ENCODE measurements around the gene DMRTB1. TPM values are rescaled to one million over a fixed set of nuclear protein-coding genes. Genes with fewer than 3 reads are reported as not detected.

DMRTB1 gene
- not detected in 2 replicates for total RNA-seq
- not detected in 2 replicates for polyA plus RNA-seq
- not detected in 2 replicates for polyA plus RNA-seq (2012)
- polyA minus RNA-seq (ENCODE audit: low replicate concordance) = not detected in 2 replicates

- no peak for DNase-seq (ENCODE audit: low read depth in 2 of 2)
- Histone ChIP-seq H3K27ac (ENCODE audit: insufficient read depth, low read length) (no peak within 1 kb of the TSS), H3K9me3 (ENCODE audit: control insufficient read depth, insufficient read depth, low read depth, low read length) (no peaks in the 10 kb centered on the region), H3K4me2 (ENCODE audit: extremely low read depth, insufficient read depth, low read length) (no peak within 1 kb of the TSS), H3K4me3 (replicated peaks in 1 of 4; ENCODE audit: control extremely low read depth in 1 of 4, insufficient read depth in 1 of 4, low read depth in 3 of 4, low read length in 4 of 4) (no peak within 1 kb of the TSS), H3K36me3 (ENCODE audit: control insufficient read depth, insufficient read depth, low read length) (no peaks in the 10 kb centered on the region), H4K20me1 (ENCODE audit: control insufficient read depth, extremely low read depth, insufficient read depth, low read length) (no peaks in the 10 kb centered on the region), H3K4me1 (ENCODE audit: control insufficient read depth, extremely low read depth, insufficient read depth, low read length) (no peaks in the 10 kb centered on the region), H2AFZ (ENCODE audit: low read length) (no peak within 1 kb of the TSS), H3K9ac (ENCODE audit: insufficient read depth, low read length) (no peak within 1 kb of the TSS), H3K79me2 (ENCODE audit: control insufficient read depth, insufficient read depth, low read length) (no peaks in the 10 kb centered on the region), H3K27me3 (ENCODE audit: control insufficient read depth, insufficient read depth, low read length) (peaks cover 9% of the 10 kb centered on the region)
- no peak for TF ChIP-seq CTCF (conservative IDR thresholded peaks at IDR 0.05 in 1 of 2, IDR thresholded peaks at IDR 0.05 in 1 of 2; ENCODE audit: low read depth in 1 of 2, low read length in 2 of 2)
- TF ChIP-seq EZH2 (IDR thresholded peaks at IDR 0.05; ENCODE audit: low read length, missing control alignments) = no peak
Measured at GRCh38 chr1:53459321-53460175, at the start of gene DMRTB1. Gene DMRTB1, plus strand, starts transcription at chr1:53459399. Its CDS starts 55 bp downstream, at chr1:53459454.

- no peak overlapping the region for H3K4me2 ChIP-seq (ENCODE audit: extremely low read depth, insufficient read depth, low read length)
- peaks cover 6% of the 10 kb centered on the region for H3K4me1 ChIP-seq (ENCODE audit: control insufficient read depth, extremely low read depth, insufficient read depth, low read length)
- TF ChIP-seq CTCF (conservative IDR thresholded peaks at IDR 0.05 in 1 of 2, IDR thresholded peaks at IDR 0.05 in 1 of 2; ENCODE audit: low read depth in 1 of 2, low read length in 2 of 2) = no peak
- TF ChIP-seq EZH2 (IDR thresholded peaks at IDR 0.05; ENCODE audit: low read length, missing control alignments) = peak; percentile 18
- H2AFZ ChIP-seq (ENCODE audit: low read length) = no peak overlapping the region
- no peak for DNase-seq (ENCODE audit: low read depth in 2 of 2)
- H3K4me3 ChIP-seq (replicated peaks in 1 of 4; ENCODE audit: control extremely low read depth in 1 of 4, insufficient read depth in 1 of 4, low read depth in 3 of 4, low read length in 4 of 4) = no peak overlapping the region
- H3K27me3 ChIP-seq (ENCODE audit: control insufficient read depth, insufficient read depth, low read length) = peaks cover 20% of the 10 kb centered on the region
- no peaks in the 10 kb centered on the region for H3K36me3 ChIP-seq (ENCODE audit: control insufficient read depth, insufficient read depth, low read length)
- H3K9ac ChIP-seq (ENCODE audit: insufficient read depth, low read length) = no peak overlapping the region
- no peaks in the 10 kb centered on the region for H3K9me3 ChIP-seq (ENCODE audit: control insufficient read depth, insufficient read depth, low read depth, low read length)
- no peaks in the 10 kb centered on the region for H4K20me1 ChIP-seq (ENCODE audit: control insufficient read depth, extremely low read depth, insufficient read depth, low read length)
- no peak overlapping the region for H3K27ac ChIP-seq (ENCODE audit: insufficient read depth, low read length)
- no peaks in the 10 kb centered on the region for H3K79me2 ChIP-seq (ENCODE audit: control insufficient read depth, insufficient read depth, low read length)
Measured at GRCh38 chr1:53409695-53410094, 49.5 kb upstream of the DMRTB1 start.

- Histone ChIP-seq H3K9me3 (ENCODE audit: control insufficient read depth, insufficient read depth, low read depth, low read length) (no peaks in the 10 kb centered on the region), H3K27me3 (ENCODE audit: control insufficient read depth, insufficient read depth, low read length) (peaks cover 18% of the 10 kb centered on the region), H4K20me1 (ENCODE audit: control insufficient read depth, extremely low read depth, insufficient read depth, low read length) (no peaks in the 10 kb centered on the region), H3K79me2 (ENCODE audit: control insufficient read depth, insufficient read depth, low read length) (no peaks in the 10 kb centered on the region), H3K4me1 (ENCODE audit: control insufficient read depth, extremely low read depth, insufficient read depth, low read length) (peaks cover 6% of the 10 kb centered on the region), H3K4me2 (ENCODE audit: extremely low read depth, insufficient read depth, low read length) (no peak overlapping the region), H3K36me3 (ENCODE audit: control insufficient read depth, insufficient read depth, low read length) (no peaks in the 10 kb centered on the region), H2AFZ (ENCODE audit: low read length) (no peak overlapping the region), H3K27ac (ENCODE audit: insufficient read depth, low read length) (no peak overlapping the region), H3K9ac (ENCODE audit: insufficient read depth, low read length) (no peak overlapping the region), H3K4me3 (replicated peaks in 1 of 4; ENCODE audit: control extremely low read depth in 1 of 4, insufficient read depth in 1 of 4, low read depth in 3 of 4, low read length in 4 of 4) (no peak overlapping the region)
- peak in 1 of 2 donors; percentile 56 for DNase-seq (ENCODE audit: low read depth in 2 of 2)
- TF ChIP-seq EZH2 (IDR thresholded peaks at IDR 0.05; ENCODE audit: low read length, missing control alignments) = no peak
- TF ChIP-seq CTCF (conservative IDR thresholded peaks at IDR 0.05 in 1 of 2, IDR thresholded peaks at IDR 0.05 in 1 of 2; ENCODE audit: low read depth in 1 of 2, low read length in 2 of 2) = no peak
Measured at GRCh38 chr1:53410100-53410541, 49.1 kb upstream of the DMRTB1 start.
